Mononuclear cell (primary cell): ENCODE data around the gene SEM1. TPM values are rescaled to one million over a fixed set of nuclear protein-coding genes. Genes with fewer than 3 reads are reported as not detected.
"Not testable (repeated sequence)": the region's sequence is repeated elsewhere in the genome, so short reads cannot be mapped to it uniquely, and the experiment has no call there.

ENCODE experiments used
- H3K27me3 ChIP-seq: 2 replicates; pipeline ENCODE4 v1.6.0; 2011; ENCODE audit warnings: low read length, control low read depth; ENCODE audit not compliant: insufficient read depth
- H3K4me1 ChIP-seq: 2 replicates; pipeline ENCODE4 v1.5.1; 2011; ENCODE audit warnings: mild to moderate bottlenecking, low read length, control low read depth; ENCODE audit not compliant: insufficient read depth
- H3K4me3 ChIP-seq: 2 replicates; pipeline ENCODE4 v1.5.1; 2011; ENCODE audit warnings: mild to moderate bottlenecking, low read length, moderate library complexity
- H3K9me3 ChIP-seq: 2 replicates; pipeline ENCODE4 v1.5.1; 2011; ENCODE audit warnings: low read depth, mild to moderate bottlenecking, control low read depth, low read length
- total RNA-seq: library from RNA; depleted of rRNA; stranded (reverse); fragments of >200 nt; gene quantifications from one replicate; pipeline ENCODE4 v1.2.3, GENCODE V29; 2012

SEM1 gene
- total RNA-seq, 1 donor = 26.0 TPM

DNA sequence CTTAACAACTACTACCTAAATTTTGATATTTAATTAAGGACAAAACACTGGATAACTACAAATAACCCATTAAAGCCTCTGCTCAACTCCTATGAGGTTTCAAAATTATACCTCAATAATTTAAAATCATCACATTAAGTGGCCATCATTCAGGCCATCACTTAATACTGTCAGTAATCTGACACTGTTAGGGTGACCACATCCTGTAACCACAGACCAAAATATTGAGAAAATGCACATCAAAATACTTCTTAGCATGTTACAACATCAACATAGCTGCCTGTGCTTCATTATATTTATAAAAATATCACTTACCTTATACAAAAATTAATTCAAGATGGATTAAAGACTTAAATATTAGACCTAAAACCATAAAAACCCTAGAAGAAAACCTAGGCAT, 23.3 kb downstream of the SEM1 start:
- peaks cover 18% of the 10 kb centered on the region for H3K4me1 ChIP-seq
- H3K9me3 ChIP-seq = no peaks in the 10 kb centered on the region
- H3K27me3 ChIP-seq = no peaks in the 10 kb centered on the region
- H3K4me3 ChIP-seq = no peak overlapping the region

DNA sequence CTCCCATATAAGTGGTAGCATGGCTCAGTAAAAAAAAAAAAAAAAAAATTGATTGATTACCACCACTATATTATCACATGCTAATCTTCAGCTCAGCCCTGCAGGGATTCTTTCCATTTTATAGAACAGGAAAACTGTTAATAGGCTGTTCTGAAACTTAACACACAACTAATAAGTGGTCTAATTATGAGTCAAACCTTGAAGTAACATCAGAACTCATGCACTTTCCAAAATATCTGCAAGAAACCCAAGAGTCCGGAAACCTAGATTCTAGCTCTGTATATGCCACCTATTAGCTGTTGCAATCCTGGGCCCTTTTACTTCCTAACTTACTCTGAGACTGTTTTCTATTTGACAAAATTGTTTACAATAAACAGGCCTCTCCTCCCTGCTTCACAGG, 23.9 kb downstream of the SEM1 start:
- no peak overlapping the region for H3K4me3 ChIP-seq

DNA sequence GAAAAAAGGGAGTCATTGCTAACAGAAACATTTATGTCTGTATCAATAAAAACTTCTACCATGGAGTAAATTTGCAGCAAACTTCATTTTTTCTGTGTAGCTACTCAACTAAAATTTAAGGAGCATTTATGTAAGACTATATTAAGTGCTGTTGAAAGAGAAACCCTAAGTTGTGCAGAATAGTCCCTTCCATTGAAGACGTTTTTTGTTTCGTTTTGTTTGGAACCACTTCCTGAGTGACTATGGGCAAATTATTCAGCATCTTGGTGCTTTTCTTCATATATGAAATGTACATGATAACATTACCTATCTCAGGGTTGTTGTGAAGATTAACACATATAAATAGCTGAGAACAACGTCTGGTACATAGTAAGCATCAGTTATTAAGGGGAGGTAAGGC, 24.3 kb downstream of the SEM1 start:
- Histone ChIP-seq H3K4me3 (no peak overlapping the region), H3K27me3 (no peaks in the 10 kb centered on the region), H3K9me3 (no peaks in the 10 kb centered on the region), H3K4me1 (peaks cover 18% of the 10 kb centered on the region)

More for the DNA sequence above, 23.9 kb downstream of the SEM1 start:
- no peaks in the 10 kb centered on the region for H3K9me3 ChIP-seq
- H3K4me1 ChIP-seq = peaks cover 18% of the 10 kb centered on the region
- no peaks in the 10 kb centered on the region for H3K27me3 ChIP-seq

DNA sequence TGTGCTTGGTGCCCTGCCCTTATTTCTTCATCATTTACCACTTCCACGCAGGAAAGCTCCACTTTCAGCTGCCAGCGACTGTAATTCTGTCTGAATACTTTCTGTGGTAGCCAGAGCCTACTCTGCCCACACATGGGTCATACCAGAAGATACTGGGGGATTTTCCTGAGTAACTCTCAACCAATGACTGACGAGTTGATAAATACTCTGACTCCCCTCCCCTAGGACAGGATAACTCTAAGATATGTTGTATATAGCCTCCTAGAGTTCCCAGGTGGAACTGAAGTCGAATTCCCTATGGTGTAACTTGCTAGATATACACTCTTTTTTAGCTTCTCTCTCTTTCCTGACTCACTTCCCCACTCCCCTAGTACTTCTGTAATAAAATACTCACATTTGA, 29.8 kb downstream of the SEM1 start:
- H3K4me3 ChIP-seq = no peak overlapping the region
- H3K27me3 ChIP-seq = no peaks in the 10 kb centered on the region

DNA sequence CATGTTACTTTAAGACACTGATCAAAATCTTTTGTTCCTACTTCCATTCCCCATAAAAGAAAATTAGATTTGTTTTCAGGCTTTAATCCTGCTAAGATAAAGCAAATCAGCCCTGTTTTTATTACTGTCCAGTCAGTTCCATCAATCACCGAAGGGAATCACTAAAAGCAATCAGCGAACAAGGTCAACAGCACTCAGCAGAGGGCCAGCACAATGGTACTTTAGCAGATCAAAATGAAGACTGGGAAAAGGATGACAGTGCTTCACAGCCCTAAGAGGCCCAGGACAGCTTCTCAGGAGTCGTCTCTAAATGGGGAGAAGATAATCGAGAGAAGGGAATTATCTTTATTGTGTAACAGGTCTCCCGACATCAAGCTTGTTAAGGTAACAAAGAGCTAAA, 32.7 kb downstream of the SEM1 start:
- H3K4me1 ChIP-seq = no peaks in the 10 kb centered on the region
- no peaks in the 10 kb centered on the region for H3K27me3 ChIP-seq
- no peaks in the 10 kb centered on the region for H3K9me3 ChIP-seq
- H3K4me3 ChIP-seq = no peak overlapping the region

More for the DNA sequence above, 29.8 kb downstream of the SEM1 start:
- Histone ChIP-seq H3K4me1 (peaks cover 3% of the 10 kb centered on the region), H3K9me3 (no peaks in the 10 kb centered on the region)

DNA sequence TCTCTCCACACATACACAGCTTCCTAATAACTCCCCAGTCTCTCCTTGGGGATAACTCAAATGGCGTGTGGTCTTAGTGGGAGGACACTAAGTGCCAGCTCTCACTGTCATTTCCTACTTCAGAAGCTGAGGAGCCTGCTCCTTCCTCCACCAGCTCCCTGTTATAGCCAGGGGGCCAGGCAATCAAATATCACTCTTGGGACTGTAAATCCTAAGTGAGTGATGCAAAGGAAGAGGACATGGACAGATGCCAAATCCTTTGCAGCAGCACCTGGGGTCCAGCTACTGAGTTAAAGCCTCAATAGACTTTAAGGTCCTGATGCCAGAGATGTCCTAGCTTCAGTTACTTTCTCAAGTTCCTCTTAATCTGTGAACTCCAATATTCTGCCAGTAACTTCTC, 34.1 kb downstream of the SEM1 start:
- Histone ChIP-seq H3K9me3 (no peaks in the 10 kb centered on the region), H3K4me3 (no peak overlapping the region), H3K27me3 (no peaks in the 10 kb centered on the region), H3K4me1 (no peaks in the 10 kb centered on the region)

DNA sequence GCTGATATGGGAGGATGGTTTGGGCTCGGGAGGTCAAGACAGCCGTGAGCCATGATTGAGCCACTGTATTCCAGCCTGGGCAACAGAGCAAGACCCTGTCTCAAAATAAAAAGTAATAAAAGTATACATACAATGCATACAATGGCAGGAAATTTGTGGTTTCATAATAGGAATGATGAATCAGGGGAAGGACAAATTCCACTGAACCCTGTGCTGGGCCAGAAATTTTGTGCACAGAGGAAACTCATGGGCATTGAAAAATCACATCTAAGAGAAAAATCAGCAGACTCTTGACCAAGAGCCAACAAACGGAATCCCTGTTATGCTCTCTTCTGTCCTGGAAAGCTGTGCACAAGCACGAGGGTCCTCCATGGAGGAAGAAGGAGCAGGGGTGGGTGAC, 35.1 kb downstream of the SEM1 start:
- Histone ChIP-seq H3K4me1 (no peaks in the 10 kb centered on the region), H3K27me3 (no peaks in the 10 kb centered on the region), H3K4me3 (no peak overlapping the region), H3K9me3 (no peaks in the 10 kb centered on the region)

DNA sequence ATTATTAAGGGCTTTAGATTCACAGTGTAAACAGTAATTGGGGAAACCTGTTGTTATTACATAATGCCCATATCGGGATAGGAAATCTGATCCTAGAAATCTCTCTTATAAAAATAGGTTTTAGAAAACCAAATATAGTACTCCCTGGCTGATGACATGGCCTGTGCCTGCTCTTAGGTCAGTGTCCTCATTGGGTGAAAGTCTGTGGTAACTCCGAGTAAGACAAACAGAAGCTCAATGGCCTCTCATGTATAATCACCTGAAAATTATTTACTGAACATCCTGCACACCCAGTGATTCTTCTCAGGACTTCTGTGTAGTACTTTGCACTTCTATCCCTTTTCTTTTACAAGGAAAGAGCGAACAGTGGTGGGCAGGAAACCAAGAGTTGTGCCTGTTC, 37.8 kb downstream of the SEM1 start:
- no peaks in the 10 kb centered on the region for H3K27me3 ChIP-seq

DNA sequence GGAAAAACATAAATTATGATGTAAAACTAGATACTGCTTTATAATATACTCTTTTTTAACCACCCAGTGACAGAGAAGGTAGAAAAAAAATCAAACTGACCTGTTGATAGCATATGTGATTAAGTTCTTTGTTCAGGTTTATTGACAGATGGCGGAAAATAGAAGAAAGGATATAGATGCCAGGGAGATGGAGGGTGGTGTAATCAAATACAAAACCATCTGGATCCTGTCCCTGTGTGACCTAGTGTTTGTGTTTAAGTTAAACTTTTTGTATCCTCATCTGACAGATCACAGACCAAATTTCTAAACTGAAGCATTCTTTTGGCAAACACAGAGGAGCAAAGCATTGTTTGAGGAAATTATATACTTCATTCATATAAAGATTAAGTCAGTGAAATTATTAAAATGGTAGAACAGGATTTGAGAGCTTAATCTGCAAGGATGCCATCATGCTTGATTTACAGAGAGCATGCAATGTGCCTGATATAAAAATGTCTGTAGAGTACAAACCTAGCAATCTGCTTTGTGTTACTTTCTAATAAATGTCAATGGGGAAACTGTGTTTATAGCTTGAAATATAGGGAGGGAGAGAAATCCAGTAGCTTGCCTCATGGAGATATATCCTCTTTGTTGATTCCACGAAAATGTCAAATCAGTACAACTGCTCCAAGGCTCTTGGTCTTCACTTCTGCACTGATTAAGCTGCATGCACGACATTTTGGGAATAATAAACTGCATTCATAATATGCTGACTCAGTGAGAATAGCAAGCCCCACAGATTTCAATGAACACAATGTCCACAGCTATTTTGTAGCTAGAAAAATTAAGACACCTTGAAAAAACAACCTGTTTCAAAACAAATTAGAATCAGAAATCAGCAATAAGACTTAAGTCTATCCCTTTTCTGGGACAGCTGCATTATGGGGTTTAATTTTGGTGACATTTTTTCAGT, 39.0 kb downstream of the SEM1 start:
- Histone ChIP-seq H3K4me1 (no peaks in the 10 kb centered on the region), H3K4me3 (no peak overlapping the region), H3K27me3 (no peaks in the 10 kb centered on the region), H3K9me3 (no peaks in the 10 kb centered on the region)

More for the DNA sequence above, 37.8 kb downstream of the SEM1 start:
- no peak overlapping the region for H3K4me3 ChIP-seq
- no peaks in the 10 kb centered on the region for H3K9me3 ChIP-seq
- no peaks in the 10 kb centered on the region for H3K4me1 ChIP-seq

DNA sequence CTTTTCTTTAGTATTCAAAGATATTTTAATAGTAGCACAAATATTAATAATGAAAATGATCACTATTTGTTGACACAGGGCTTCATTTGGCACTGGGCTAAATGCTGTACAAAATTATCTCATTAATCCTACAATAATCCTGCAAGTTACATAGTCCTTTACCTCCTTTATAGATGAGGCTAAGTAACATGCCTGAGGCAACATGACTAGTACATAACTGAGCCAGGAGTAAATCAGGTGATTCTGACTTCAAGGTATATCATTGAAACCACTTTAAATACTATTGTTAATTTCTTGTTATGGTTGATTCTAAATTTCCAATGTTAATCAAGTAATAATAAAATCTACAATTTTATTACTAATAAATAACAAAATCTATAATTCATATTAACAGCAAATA, 39.8 kb downstream of the SEM1 start:
- Histone ChIP-seq H3K4me1 (no peaks in the 10 kb centered on the region), H3K4me3 (no peak overlapping the region), H3K27me3 (no peaks in the 10 kb centered on the region), H3K9me3 (no peaks in the 10 kb centered on the region)

DNA sequence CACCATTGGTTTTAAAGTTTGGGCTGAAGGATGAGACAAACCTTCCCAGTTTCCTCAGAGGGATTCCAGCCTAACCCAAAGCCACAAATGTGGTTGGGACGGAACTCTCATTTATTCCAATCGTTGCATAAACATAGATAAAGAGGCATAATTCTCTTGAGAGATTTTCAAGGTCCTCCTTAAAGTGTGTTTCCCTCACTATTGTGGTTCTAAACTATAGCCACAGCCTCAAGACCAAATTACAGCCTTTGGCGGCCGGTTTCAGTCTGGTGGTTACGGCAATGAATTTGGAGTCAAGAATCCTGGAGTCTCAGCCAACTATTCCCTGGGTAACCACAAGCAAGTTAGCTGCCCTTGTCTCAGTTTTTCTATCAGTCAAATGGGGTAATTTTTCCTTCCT, 42.6 kb downstream of the SEM1 start:
- H3K27me3 ChIP-seq = no peaks in the 10 kb centered on the region
- H3K4me3 ChIP-seq = no peak overlapping the region
- H3K9me3 ChIP-seq = no peaks in the 10 kb centered on the region
- H3K4me1 ChIP-seq = no peaks in the 10 kb centered on the region

DNA sequence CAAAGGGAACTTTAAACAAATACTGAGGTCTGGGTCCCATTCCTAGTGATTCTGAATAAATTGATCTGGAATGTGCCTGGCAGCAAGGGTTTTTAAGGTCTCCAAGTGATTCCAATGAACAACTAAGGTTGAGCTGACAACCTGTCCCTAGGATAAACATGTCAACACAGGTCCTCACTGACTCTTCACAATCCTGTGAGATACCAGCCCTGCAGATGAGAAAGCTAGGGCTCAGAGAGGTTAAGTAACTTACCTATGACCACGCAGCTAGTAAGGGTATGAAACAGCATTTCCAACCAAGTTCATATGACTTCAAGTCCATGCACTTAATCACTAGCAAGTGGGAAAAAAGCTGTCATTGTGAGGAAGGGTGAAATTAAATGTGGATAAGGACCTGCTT, 44.0 kb downstream of the SEM1 start:
- H3K9me3 ChIP-seq = no peaks in the 10 kb centered on the region
- H3K4me1 ChIP-seq = no peaks in the 10 kb centered on the region
- no peak overlapping the region for H3K4me3 ChIP-seq
- H3K27me3 ChIP-seq = no peaks in the 10 kb centered on the region

DNA sequence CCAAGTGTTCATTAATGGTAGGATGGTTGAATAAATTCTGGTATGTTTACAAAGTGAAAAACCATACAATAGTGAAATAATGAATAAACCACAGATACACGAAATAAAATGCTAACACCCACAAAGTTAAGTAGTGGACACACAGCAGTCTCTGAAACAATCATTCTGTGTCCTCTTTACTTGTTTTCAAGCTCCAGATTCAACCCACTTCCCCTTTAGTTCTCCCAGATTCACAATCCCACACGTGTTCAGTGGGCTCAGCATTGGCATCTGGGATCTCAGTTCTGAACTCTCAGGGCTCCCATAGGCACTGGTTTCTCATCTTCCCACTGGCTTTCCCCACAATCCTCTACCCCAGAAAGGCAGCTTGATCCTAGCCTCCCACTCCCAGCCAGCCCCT, 44.9 kb downstream of the SEM1 start:
- H3K4me3 ChIP-seq = no peak overlapping the region

DNA sequence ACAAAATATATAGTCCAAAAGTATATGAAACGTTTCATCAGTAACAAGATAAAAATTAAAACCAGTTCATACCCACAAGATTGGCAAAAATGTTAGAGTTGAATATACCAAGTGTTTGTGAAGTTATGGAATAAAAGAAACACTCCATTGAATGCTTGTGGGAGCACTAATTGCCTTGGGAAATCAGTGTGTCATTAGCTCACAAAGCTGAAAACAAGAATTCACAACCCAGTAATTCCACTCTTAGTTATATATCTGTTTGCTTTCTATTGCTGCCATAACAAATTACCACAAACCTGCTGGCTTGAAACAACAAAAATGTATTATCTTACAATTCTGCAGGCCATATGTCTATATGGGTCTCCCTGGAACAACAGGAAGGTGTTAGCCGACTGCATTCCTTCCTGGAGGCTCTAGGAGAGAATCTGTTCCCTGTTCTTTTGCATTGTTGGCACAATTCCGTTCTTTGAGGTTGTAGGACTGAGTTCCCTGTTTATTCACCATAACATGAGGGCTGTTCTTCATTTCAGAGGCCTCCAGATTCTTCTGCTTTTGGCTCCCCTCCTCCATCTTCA, 45.7 kb downstream of the SEM1 start:
- Histone ChIP-seq H3K4me3 (no peak overlapping the region), H3K27me3 (no peaks in the 10 kb centered on the region), H3K4me1 (no peaks in the 10 kb centered on the region), H3K9me3 (no peaks in the 10 kb centered on the region)

More for the DNA sequence above, 44.9 kb downstream of the SEM1 start:
- Histone ChIP-seq H3K4me1 (no peaks in the 10 kb centered on the region), H3K9me3 (no peaks in the 10 kb centered on the region), H3K27me3 (no peaks in the 10 kb centered on the region)

DNA sequence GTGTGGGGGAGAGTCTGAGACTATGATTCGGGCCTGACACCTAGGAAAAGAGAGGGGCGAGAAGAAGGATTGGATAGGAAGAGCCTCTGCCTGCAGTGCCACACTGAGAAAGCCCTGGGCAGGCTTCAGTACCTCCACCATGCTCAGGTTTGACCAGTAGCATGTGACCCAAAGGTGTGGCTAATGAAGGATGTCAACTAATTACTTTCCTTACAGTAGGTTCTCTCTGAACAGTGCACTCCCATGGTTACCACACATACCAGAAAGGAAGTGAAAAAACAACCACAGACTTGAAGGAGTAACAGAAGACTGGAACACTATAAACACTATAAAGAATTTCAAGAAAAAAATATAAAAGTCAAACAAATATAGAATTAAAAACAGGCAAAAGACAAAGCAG, 46.2 kb downstream of the SEM1 start:
- no peaks in the 10 kb centered on the region for H3K9me3 ChIP-seq
- H3K4me1 ChIP-seq = no peaks in the 10 kb centered on the region
- H3K4me3 ChIP-seq = no peak overlapping the region
- H3K27me3 ChIP-seq = no peaks in the 10 kb centered on the region

DNA sequence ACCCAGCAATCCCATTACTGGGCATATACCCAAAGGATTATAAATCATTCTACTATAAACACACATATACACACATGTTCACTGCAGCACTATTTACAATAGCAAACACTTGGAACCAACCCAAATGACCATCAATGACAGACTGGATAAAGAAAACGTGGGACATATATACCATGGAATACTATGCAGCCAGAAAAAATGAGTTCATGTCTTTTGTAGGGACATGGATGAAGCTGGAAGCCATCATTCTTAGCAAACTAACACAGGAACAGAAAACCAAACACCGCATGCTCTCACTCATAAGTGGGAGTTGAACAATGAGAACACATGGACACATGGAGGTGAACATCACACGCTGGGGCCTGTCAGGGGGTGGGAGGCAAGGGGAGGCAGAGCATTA, 47.5 kb downstream of the SEM1 start:
- not testable (repeated sequence) for H3K4me1 ChIP-seq, H3K27me3 ChIP-seq, H3K4me3 ChIP-seq, H3K9me3 ChIP-seq
